Smooth muscle cell (in vitro differentiated cells): Measurements from ENCODE around the gene NDUFAF8. TPM values are rescaled to one million over a fixed set of nuclear protein-coding genes. Genes with fewer than 3 reads are reported as not detected.

ENCODE experiments used
- polyA plus RNA-seq: library from polyadenylated mRNA; unstranded; fragments of >200 nt; fragmentation: Nextera tagmentation; extraction: Ambion mirVana; gene quantifications from 2 replicates; pipeline ENCODE4 v1.2.1, GENCODE V29; 2016
- total RNA-seq: library from RNA; depleted of rRNA; stranded (reverse); fragments of >200 nt; gene quantifications from 2 replicates; pipeline ENCODE4 v1.2.3, GENCODE V29; 2014

The NDUFAF8 gene
- total and polyA plus RNA-seq, 2 experiments from 2014 or later, result 60.6 to 111 TPM

Other genes with a start within 250 kb of the NDUFAF8 start
- 5.8 and 11.9 TPM in 2 replicates for gene CHMP6, start 247.5 kb upstream of the NDUFAF8 start, total RNA-seq
- 21.5 and 30.9 TPM in 2 replicates for gene CHMP6, start 247.5 kb upstream of the NDUFAF8 start, polyA plus RNA-seq
- gene BAIAP2, start 204.2 kb upstream of the NDUFAF8 start, total RNA-seq, result 27.8 and 41.9 TPM in 2 replicates
- 26.6 and 47.2 TPM in 2 replicates for gene BAIAP2, start 204.2 kb upstream of the NDUFAF8 start, polyA plus RNA-seq
- gene PVALEF, start 73.8 kb upstream of the NDUFAF8 start, total RNA-seq, result not detected in 2 replicates
- gene PVALEF, start 73.8 kb upstream of the NDUFAF8 start, polyA plus RNA-seq, result not detected in 2 replicates
- 0.13 and 0.67 TPM in 2 replicates for gene AATK, start 73.1 kb upstream of the NDUFAF8 start, total RNA-seq
- gene AATK, start 73.1 kb upstream of the NDUFAF8 start, polyA plus RNA-seq, result 0.61 TPM in 2 replicates
- 3.0 and 4.6 TPM in 2 replicates for gene CEP131, start 16.4 kb upstream of the NDUFAF8 start, total RNA-seq
- 13.4 and 17.6 TPM in 2 replicates for gene CEP131, start 16.4 kb upstream of the NDUFAF8 start, polyA plus RNA-seq
- 9.5 and 9.8 TPM in 2 replicates for gene TEPSIN, start 263 bp upstream of the NDUFAF8 start, total RNA-seq
- gene TEPSIN, start 263 bp upstream of the NDUFAF8 start, polyA plus RNA-seq, result 18.6 and 23.4 TPM in 2 replicates
- gene SLC38A10, start 56.0 kb downstream of the NDUFAF8 start, total RNA-seq, result 61.4 and 61.6 TPM in 2 replicates
- 97.1 and 98.4 TPM in 2 replicates for gene SLC38A10, start 56.0 kb downstream of the NDUFAF8 start, polyA plus RNA-seq
- gene BAHCC1, start 156.1 kb downstream of the NDUFAF8 start, total RNA-seq, result 4.6 and 5.4 TPM in 2 replicates
- gene BAHCC1, start 156.1 kb downstream of the NDUFAF8 start, polyA plus RNA-seq, result 3.2 and 3.9 TPM in 2 replicates